ENCODE results near the gene FLAD1. TPM values are rescaled to one million over a fixed set of nuclear protein-coding genes. Genes with fewer than 3 reads are reported as not detected.

Gene FLAD1
- 27.8 and 32.6 TPM in 2 replicates for total RNA-seq

DNA sequence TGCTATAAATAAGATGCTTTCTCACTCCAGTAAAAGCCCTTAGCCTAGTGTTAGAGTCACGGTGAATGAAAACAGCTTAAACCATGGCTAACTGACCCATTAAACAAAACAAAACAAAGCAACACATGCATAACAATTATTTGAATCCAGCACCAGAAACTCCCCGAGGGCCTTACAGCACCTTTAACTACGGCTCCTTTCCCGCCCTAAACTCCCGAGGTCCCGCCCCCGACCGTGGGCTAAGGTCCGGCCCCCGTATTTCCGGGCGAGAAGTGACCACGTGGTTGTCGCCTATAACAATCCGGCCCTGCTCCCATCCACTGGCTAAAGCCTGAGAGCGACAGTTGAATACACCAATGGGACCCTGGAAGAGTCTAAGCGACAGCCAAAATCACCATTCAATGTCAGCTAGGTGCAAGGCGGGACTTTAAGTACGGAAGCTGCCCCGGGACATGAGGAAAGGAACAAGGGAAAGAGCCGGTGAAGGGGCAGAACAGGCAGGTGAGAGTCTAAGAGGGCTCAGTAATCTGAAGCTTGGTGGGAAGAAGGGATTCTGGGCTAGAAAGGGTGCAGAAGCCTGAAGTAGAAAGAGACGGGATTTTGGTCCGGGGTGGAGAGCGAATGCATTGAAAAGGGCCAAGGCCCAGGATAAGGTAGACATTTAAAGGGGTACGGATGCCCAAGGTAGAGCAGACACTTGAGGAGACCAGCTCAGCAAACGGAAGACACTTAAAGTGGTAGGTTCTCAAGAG, at the start of gene FLAD1:
FLAD1 (plus strand) TSS at position 448 of the 752 bp plus-strand sequence. CDS start 351 bp downstream, outside the sequence.

DNA sequence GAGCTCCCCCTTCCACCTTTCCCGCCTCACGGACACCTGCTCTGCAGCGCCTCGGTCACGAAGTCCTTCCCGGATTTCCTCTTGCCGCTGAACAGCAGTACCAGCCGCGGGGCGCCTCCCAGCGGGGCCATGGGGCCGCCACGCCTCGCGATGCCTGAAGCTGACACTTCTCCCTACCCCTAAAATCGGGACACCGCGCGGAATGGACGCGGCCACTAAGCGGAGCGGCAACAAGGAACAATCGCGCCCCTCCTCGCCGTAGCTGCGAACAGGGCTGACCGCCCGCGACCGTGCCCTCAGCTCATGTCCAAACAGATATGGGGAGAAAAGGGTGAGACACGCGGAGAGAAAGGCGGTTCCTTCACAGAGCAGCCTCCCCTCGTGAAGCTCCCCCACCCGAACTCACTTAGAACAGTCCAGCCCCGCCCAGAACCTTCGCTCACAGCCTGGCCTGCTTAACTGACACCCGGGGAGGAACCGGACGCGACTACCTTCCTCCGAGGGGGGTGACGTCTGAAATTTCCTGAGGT, 46.5 kb upstream of the FLAD1 start, which contains the start of gene PMVK:
PMVK (minus strand) TSS at position 165 of the 530 bp plus-strand sequence; CDS start at position 131, 34 bp downstream.

DNA sequence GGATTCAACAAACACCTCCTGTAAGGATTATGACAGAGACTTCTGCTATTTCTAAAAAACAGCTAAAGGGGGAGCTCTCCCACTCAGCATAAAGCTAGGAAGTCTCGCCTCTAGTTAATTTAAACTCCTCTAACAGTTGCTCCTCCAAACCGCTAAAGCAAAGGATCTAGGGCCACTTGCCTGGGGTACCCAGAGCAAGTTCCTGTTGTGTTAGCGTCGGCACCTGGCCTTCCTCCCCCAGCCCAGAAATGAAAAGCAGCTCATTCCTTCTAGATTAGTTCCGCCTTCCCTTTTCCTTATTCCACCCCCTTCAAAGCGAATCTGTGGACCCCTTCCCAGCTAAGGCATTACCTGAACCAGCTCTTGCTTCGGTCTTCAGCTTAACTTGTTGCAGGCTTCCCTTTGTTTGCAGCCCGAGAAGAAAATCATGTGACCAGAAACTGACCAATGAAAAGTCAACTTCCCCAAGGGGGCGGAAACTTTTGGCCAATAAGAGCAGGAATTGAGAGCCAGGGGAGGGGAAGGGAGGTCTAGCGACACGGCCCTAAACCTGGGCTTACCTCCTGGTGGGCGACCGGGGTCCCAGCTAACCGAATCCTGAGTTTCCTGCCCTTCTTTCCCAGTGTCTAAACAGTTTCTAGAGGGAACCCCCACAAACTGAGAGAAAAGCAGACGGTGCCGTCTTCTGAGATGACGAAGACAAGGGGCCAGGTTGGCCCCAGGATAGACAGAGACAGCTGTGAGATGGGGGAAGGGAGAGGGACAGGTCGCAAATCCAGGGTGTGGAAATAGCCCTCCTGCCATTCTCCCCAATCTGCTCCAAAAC, 27.2 kb upstream of the FLAD1 start, which contains the start of gene PBXIP1:
PBXIP1 (minus strand) TSS at position 382 of the 826 bp plus-strand sequence. CDS start 2,378 bp downstream, outside the sequence.

DNA sequence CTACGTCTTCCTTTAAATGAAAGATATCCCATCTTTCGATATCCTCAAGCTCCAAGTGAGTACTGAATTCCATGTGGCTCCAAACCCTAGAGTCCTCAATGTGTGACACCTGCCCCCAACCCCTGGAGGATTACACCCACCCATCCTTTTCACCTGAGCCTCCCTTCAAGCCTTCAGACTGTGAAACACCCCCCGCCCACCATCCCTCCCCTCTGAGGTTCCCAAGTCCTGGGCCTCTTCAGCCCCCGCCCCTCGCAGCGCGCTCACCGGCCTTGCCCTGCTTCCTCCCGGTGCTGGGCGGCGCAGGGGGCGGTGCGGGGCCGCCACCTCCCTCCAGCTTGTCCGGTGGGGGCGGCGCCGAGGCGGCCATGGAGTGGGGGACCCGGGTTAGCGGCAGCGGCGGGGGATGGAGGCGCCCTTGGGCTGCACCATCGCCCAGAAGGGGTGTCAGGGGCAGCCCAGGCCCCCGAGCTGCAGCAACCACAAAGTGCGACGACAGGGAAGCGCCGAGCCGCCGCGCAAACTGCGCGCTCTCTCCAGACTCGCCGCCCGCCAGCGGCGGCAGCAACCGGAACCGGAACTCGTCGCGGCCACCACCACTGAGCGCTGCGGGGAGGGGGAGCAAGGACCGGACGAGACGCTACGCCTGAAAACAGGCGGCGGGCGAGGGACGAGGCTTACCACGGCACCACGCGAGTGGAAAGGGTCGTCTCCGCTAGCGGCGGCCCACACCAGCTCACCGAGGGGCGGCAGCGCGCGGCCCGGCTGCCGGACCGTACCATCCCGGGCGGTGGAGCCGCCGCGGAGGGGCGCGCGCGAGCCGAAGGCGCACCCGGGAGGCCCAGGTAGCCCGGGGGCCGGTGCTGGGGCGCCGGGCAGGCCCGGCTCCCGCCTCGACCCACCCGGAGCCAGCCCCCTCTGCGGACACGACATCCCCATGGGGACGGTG, 21.7 kb upstream of the FLAD1 start, which contains the start of gene PYGO2:
PYGO2 (minus strand) TSS at position 576 of the 949 bp plus-strand sequence; CDS start at position 370, 206 bp downstream.

DNA sequence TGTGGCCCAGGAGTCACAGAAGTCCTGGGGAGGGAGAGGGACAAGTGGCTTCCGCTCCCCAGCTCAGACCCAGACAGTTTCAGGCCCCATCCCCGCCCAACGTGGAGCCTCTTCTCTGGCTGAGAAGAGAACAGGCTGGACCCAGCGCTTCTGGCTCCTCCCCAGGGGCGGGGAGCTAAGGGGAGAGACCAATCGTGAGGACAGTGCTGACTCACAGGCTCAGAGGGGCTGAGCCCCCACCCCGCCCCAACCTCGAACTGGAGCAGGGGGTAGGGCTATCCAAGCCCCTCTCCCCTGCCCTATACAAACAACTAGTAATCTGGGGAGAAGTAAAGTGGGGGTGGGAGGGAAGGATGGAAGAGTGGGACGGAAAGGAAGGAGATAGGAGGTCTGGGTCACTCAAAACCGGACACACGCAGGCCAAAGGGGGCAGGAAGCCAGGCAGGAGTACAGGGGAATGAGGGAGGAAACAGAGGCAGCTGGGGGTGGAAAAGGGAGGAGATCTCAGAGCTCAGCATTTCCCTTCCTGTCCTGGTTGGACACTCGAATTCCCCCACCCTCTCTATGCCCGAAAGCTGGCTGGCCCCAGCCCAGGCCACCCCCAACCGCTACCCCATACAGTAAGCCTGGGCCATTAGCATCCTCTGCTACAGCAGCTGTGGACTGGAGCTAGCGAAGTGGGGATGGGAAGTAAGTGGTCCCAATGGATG, 12.4 kb upstream of the FLAD1 start, which contains the start of gene SHC1:
SHC1 (minus strand) TSS at position 117 of the 710 bp plus-strand sequence. CDS start 221 bp downstream, outside the sequence.

DNA sequence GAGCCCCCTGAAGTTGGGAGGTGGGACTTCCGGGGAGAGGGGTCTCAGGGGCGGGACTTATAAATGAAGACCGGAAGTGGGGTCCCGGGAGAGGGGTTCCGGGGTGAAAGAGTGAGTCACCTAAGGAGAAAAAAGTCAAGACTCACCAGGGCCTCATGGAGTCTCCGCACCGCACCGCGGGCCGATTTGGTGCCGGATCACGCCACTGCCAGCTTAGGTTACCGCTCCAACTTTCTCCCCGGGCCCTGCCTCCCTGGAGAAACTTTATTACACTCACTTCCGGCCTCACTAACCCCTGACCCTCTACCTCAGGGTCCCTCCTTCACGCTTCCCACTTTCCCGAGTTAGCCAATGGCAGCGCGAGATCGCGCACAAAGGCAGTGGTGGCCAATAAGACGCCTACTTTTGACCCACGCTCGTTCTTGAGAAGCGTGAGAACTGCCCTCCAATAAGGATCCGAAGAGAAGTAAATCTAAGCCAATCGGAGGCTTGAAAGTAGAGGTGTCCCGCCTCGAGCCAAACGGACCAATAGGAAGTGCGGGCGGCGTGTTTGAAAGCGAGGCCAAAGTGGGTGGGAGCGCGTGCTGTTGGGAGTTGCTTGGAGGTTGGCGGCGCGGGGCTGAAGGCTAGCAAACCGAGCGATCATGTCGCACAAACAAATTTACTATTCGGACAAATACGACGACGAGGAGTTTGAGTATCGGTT, 8.9 kb upstream of the FLAD1 start, which contains the start of gene CKS1B:
CKS1B (plus strand) TSS at position 580 of the 706 bp plus-strand sequence; CDS start at position 645, 65 bp downstream.

DNA sequence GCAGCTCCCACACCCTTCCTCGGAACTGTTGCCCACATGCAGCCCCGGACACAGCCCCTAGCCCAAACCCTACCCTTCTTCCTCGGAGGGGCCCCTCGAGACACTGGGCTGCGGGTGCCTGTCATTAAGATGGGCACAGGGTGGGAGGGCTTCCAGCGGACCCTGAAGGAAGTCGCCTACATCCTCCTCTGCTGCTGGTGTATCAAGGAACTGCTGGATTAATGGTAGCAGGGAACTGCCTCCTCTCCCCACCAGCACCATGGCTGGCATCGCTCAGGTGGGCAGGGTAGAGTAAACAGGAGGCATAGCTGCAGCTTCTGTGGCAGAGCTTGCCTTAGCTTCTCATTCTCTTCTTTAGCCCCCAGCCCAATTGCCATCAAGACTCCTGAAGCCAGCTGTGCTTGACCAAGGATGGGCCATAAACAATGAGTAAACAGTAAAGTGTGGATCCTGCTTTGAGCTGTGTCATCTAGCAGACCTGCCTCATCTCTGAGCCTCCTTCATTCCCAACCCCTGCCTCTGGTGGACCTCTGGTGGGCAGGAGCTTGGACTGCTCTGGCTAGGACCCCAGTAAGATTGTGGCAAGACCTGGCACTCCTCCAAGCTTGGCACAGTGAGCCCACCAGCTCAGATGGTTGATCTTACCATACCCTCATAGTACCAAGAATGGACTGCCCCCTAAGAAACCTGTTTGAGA, 10.6 kb downstream of the FLAD1 start, which contains the start of gene LENEP:
LENEP (plus strand) TSS at position 15 of the 697 bp plus-strand sequence; CDS start at position 37, 22 bp downstream.

DNA sequence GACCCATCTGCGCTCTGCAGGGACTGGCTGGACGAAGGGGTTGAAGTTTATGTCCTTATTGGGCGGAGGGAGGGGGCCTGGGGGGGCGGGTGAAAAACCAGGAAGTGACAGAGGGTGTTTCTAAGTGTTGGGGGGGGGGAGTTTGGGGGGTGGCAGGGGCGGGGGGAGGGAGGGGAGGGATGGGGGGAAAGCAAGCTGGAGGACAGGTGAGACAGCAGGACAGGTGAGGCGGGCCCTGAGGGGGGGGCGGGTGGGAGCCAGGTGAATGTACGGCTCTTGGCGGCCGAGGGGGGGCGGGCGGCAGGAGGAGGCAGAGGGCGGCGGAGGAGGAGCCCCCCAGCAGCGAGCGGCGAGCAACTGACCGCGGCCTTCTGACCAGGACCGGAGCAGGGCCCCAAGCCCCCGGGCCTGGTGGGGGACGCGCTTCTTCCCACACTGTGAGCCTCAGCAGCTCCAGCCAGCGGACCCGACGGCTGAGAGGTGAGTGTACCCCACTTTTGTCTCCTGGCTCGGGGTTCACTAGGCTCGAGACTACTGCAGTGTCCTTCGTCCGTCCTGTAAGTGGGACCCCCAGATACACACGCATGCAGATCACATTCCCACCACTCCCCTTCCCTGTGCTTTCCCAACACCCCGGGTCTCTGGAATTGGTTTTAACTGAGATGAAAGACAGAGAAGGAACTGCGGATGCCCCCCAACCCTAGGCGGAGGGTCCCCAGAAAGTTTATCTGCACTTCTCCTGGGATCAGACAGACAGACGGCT, 19.5 kb downstream of the FLAD1 start, which contains the start of gene ZBTB7B:
ZBTB7B (plus strand) TSS at position 339 of the 763 bp plus-strand sequence. CDS start 11,859 bp downstream, outside the sequence.

DNA sequence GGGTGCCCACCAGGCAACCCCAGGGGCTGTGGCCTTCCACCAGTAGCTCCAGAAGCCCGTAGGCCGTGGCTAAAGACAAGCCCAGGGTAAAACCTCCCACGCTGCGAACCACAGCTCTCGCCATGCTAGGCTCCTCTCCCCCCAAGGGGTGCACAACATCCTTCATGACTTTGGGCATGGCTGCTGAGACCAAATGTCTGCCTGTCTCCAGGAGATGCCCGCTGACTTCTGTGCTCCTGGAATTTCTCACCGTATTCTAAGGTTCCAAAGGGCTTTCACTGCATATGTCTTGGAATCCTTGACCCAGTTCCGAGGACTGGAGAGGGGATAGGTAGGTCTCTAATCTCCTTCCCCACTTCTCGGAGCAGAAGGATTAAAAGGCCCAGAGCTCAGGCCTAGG, 50.4 kb downstream of the FLAD1 start, which contains the start of the genes DCST1 and DCST2:
DCST1 (plus strand) TSS at position 301 of the 400 bp plus-strand sequence. CDS start 213 bp downstream, outside the sequence.
DCST2 (minus strand) TSS at position 258 of the 400 bp plus-strand sequence; CDS start at position 178, 80 bp downstream.

Other genes with a start within 250 kb of the FLAD1 start
- gene KCNN3, start 113.1 kb upstream of the FLAD1 start, total RNA-seq = 0.40 and 0.64 TPM in 2 replicates
- gene PMVK, start 46.6 kb upstream of the FLAD1 start, total RNA-seq = 11.4 and 13.8 TPM in 2 replicates
- 41.0 and 47.8 TPM in 2 replicates for gene PBXIP1, start 27.2 kb upstream of the FLAD1 start, total RNA-seq
- 13.3 and 13.9 TPM in 2 replicates for gene PYGO2, start 21.6 kb upstream of the FLAD1 start, total RNA-seq
- gene SHC1, start 12.6 kb upstream of the FLAD1 start, total RNA-seq = 224 and 240 TPM in 2 replicates
- 186 and 213 TPM in 2 replicates for gene CKS1B, start 8.7 kb upstream of the FLAD1 start, total RNA-seq
- not detected in 2 replicates for gene LENEP, start 10.2 kb downstream of the FLAD1 start, total RNA-seq
- 14.7 and 15.7 TPM in 2 replicates for gene ZBTB7B, start 19.5 kb downstream of the FLAD1 start, total RNA-seq
- not detected in 2 replicates for gene DCST2, start 50.4 kb downstream of the FLAD1 start, total RNA-seq
- gene DCST1, start 50.5 kb downstream of the FLAD1 start, total RNA-seq = not detected in 2 replicates
- 763 and 804 TPM in 2 replicates for gene ADAM15, start 68.0 kb downstream of the FLAD1 start, total RNA-seq
- 7.9 and 9.4 TPM in 2 replicates for gene EFNA4, start 80.4 kb downstream of the FLAD1 start, total RNA-seq
- 0.64 and 0.80 TPM in 2 replicates for gene EFNA3, start 95.5 kb downstream of the FLAD1 start, total RNA-seq
- 30.8 and 33.2 TPM in 2 replicates for gene EFNA1, start 144.5 kb downstream of the FLAD1 start, total RNA-seq
- 35.6 and 39.2 TPM in 2 replicates for gene SLC50A1, start 152.5 kb downstream of the FLAD1 start, total RNA-seq
- gene DPM3, start 157.2 kb downstream of the FLAD1 start, total RNA-seq = 98.3 and 118 TPM in 2 replicates
- gene KRTCAP2, start 190.0 kb downstream of the FLAD1 start, total RNA-seq = 160 and 168 TPM in 2 replicates
- gene TRIM46, start 190.5 kb downstream of the FLAD1 start, total RNA-seq = 1.4 and 2.7 TPM in 2 replicates
- 2.7 and 4.0 TPM in 2 replicates for gene THBS3, start 224.6 kb downstream of the FLAD1 start, total RNA-seq
- 74.1 and 76.9 TPM in 2 replicates for gene MTX1, start 225.4 kb downstream of the FLAD1 start, total RNA-seq